GM23338 (cell line): ENCODE results near the gene CFAP44. TPM values are rescaled to one million over a fixed set of nuclear protein-coding genes. Genes with fewer than 3 reads are reported as not detected.

Source experiments
- ATAC-seq: fragments of 200-7000 bp; cut with Tn5 transposase; 3 replicates; pipeline ENCODE4 v1.9.1; 2020
- DNase-seq: peaks from one replicate; pipeline ENCODE4 v3.0.0-alpha.2; 2015; ENCODE audit warnings: low spot score
- H2AFZ ChIP-seq: fragments of 200-600 bp; sonication (generic); 2 replicates; pipeline ENCODE4 v1.8.0; 2016; ENCODE audit warnings: antibody characterized with exemption, mild to moderate bottlenecking, moderate library complexity
- H3F3A ChIP-seq: fragments of 200-600 bp; sonication (generic); replicated peaks from 2 replicates; pipeline ENCODE4 v1.8.0; 2017; ENCODE audit warnings: antibody characterized with exemption, mixed run types, low read depth
- H3K27ac ChIP-seq: fragments of 200-600 bp; sonication (generic); 2 replicates; pipeline ENCODE4 v1.6.1; 2016; ENCODE audit warnings: low read depth
- H3K27me3 ChIP-seq: fragments of 200-600 bp; sonication (generic); 2 replicates; pipeline ENCODE4 v1.8.0; 2016; ENCODE audit warnings: mild to moderate bottlenecking, mixed run types, moderate library complexity; ENCODE audit not compliant: insufficient read depth
- H3K36me3 ChIP-seq: fragments of 200-600 bp; sonication (generic); 2 replicates; pipeline ENCODE4 v1.8.0; 2016; ENCODE audit warnings: mild to moderate bottlenecking; ENCODE audit not compliant: insufficient read depth
- H3K4me1 ChIP-seq: fragments of 200-600 bp; sonication (generic); 2 replicates; pipeline ENCODE4 v1.8.0; 2016; ENCODE audit warnings: mild to moderate bottlenecking, moderate library complexity; ENCODE audit not compliant: insufficient read depth
- H3K4me2 ChIP-seq: fragments of 200-600 bp; sonication (generic); 2 replicates; pipeline ENCODE4 v1.7.1; 2017; ENCODE audit warnings: mixed run types
- H3K4me3 ChIP-seq: fragments of 200-600 bp; sonication (generic); 2 replicates; pipeline ENCODE4 v1.6.1; 2016; ENCODE audit warnings: mixed run types
- H3K79me2 ChIP-seq: fragments of 200-600 bp; sonication (generic); replicated peaks from 2 replicates; pipeline ENCODE4 v1.8.0; 2017; ENCODE audit warnings: mild to moderate bottlenecking; ENCODE audit not compliant: insufficient read depth
- H3K9me2 ChIP-seq: fragments of 200-600 bp; sonication (generic); 2 replicates; pipeline ENCODE4 v1.8.0; 2017; ENCODE audit not compliant: insufficient read depth
- H4K20me1 ChIP-seq: fragments of 200-600 bp; sonication (generic); replicated peaks from 2 replicates; pipeline ENCODE4 v1.8.0; 2017; ENCODE audit warnings: mild to moderate bottlenecking; ENCODE audit not compliant: insufficient read depth
- H3K27ac Mint-ChIP-seq: 2 replicates; pipeline ENCODE4 v1.8.0; 2020; ENCODE audit warnings: inconsistent platforms, mild to moderate bottlenecking, moderate library complexity, mixed read lengths
- H3K27me3 Mint-ChIP-seq: 3 replicates; pipeline ENCODE4 v1.8.0; 2022; ENCODE audit warnings: low read depth, mild to moderate bottlenecking, moderate library complexity, mixed read lengths, inconsistent platforms; ENCODE audit not compliant: insufficient read depth, poor library complexity
- H3K36me3 Mint-ChIP-seq: 3 replicates; pipeline ENCODE4 v1.8.0; 2021; ENCODE audit warnings: low read depth, mild to moderate bottlenecking, inconsistent platforms, moderate library complexity, mixed read lengths
- H3K4me1 Mint-ChIP-seq: 3 replicates; pipeline ENCODE4 v1.8.0; 2020; ENCODE audit warnings: mild to moderate bottlenecking, inconsistent platforms, mixed read lengths
- H3K4me3 Mint-ChIP-seq: 3 replicates; pipeline ENCODE4 v1.8.0; 2021; ENCODE audit warnings: moderate library complexity, mild to moderate bottlenecking, inconsistent platforms, mixed read lengths
- H3K9me3 Mint-ChIP-seq: 3 replicates; pipeline ENCODE4 v1.8.0; 2020; ENCODE audit warnings: moderate library complexity, mild to moderate bottlenecking, inconsistent platforms, mixed read lengths
- CREB1 ChIP-seq: fragments of 250-450 bp; sonication (Bioruptor Pico); IDR thresholded peaks from 2 replicates; pipeline ENCODE4 v1.5.0; 2020; ENCODE audit warnings: low read depth, mild to moderate bottlenecking, moderate library complexity
- EZH2 ChIP-seq: fragments of 200-600 bp; sonication (generic); IDR thresholded peaks from one replicate; pipeline ENCODE4 v1.8.0; 2017; ENCODE audit warnings: antibody characterized with exemption, mild to moderate bottlenecking, low read depth; ENCODE audit not compliant: unreplicated experiment
- EZH2phosphoT487 ChIP-seq: fragments of 200-600 bp; sonication (generic); IDR thresholded peaks from one replicate; pipeline ENCODE4 v1.8.1; 2018; ENCODE audit warnings: antibody characterized with exemption; ENCODE audit not compliant: unreplicated experiment
- JUNB ChIP-seq: IDR thresholded peaks from one replicate; pipeline ENCODE4 v1.6.1; 2016; ENCODE audit warnings: antibody characterized with exemption; ENCODE audit not compliant: unreplicated experiment
- NANOG ChIP-seq: IDR thresholded peaks from 2 replicates; pipeline ENCODE4 v1.6.1; 2016; ENCODE audit warnings: antibody characterized with exemption, borderline replicate concordance
- POLR2AphosphoS5 ChIP-seq: IDR thresholded peaks from 2 replicates; pipeline ENCODE4 v1.6.1; 2016; ENCODE audit warnings: antibody characterized with exemption, low read depth
- REST ChIP-seq: IDR thresholded peaks from one replicate; pipeline ENCODE4 v1.6.1; 2018; ENCODE audit warnings: antibody characterized with exemption; ENCODE audit not compliant: unreplicated experiment
- STAT1 ChIP-seq: IDR thresholded peaks from one replicate; pipeline ENCODE4 v1.6.1; 2016; ENCODE audit warnings: antibody characterized with exemption; ENCODE audit not compliant: unreplicated experiment
- ZNF114 ChIP-seq: fragments of 250-450 bp; sonication (Bioruptor Pico); IDR thresholded peaks from 2 replicates; pipeline ENCODE4 v1.5.0; 2020; ENCODE audit warnings: mild to moderate bottlenecking, moderate library complexity
- ZNF331 ChIP-seq: fragments of 250-450 bp; sonication (Bioruptor Pico); IDR thresholded peaks from 2 replicates; pipeline ENCODE4 v1.5.0; 2020; ENCODE audit warnings: low read depth, mild to moderate bottlenecking, moderate library complexity
- polyA plus RNA-seq: library from polyadenylated mRNA; unstranded; fragments of >200 nt; fragmentation: Nextera tagmentation; extraction: Ambion mirVana; gene quantifications from 2 replicates; pipeline ENCODE4 v1.2.1, GENCODE V29; 2016
- total RNA-seq: library from RNA; depleted of rRNA; stranded (reverse); fragments of >200 nt; shearing (Covaris generic); gene quantifications from 2 replicates; pipeline ENCODE4 v1.2.3, GENCODE V29; 2014
- TF ChIP-seq, protein P1 (sequence below), 2 experiments: fragments of 200-600 bp in 1 of 2; sonication (generic) in 1 of 2; conservative IDR thresholded peaks; 2 replicates each; pipeline versions ENCODE4 v1.5.1 to v1.6.1; 2016 to 2017; ENCODE audit warnings: antibody characterized with exemption in 2 of 2, low read depth in 2 of 2, mild to moderate bottlenecking in 2 of 2, moderate library complexity in 1 of 2
- TF ChIP-seq, protein P2 (sequence below): IDR thresholded peaks from 2 replicates; pipeline ENCODE4 v1.6.1; 2016; ENCODE audit warnings: antibody characterized with exemption
- TF ChIP-seq, protein P3 (sequence below): fragments of 250-450 bp; sonication (Bioruptor Pico); IDR thresholded peaks from 2 replicates; pipeline ENCODE4 v1.5.0; 2020; ENCODE audit warnings: mild to moderate bottlenecking, moderate library complexity

The CFAP44 gene
- total and polyA plus RNA-seq, 2 experiments from 2014 or later, result 0.39 to 0.73 TPM

GRCh38 chr3:113405180-113405579 is 36.1 kb downstream of the CFAP44 start:
- H3K9me2 ChIP-seq, result no peaks in the 10 kb centered on the region; the same call in 1 of the 2 replicates
- no peak overlapping the region for H2AFZ ChIP-seq
- peaks cover under 1% of the 10 kb centered on the region; the same call in 1 of the 3 replicates for H3K36me3 Mint-ChIP-seq
- no peaks in the 10 kb centered on the region for H3K27me3 Mint-ChIP-seq
- H3K79me2 ChIP-seq, result no peaks in the 10 kb centered on the region
- H3K27ac Mint-ChIP-seq, result no peak overlapping the region
- no peak overlapping the region for H3K4me3 Mint-ChIP-seq
- H3K27ac ChIP-seq, result no peak overlapping the region
- no peak for ATAC-seq
- H3K4me3 ChIP-seq, result no peak overlapping the region
- H3K36me3 ChIP-seq, result no peaks in the 10 kb centered on the region
- no peak for TF ChIP-seq EZH2
- no peak for TF ChIP-seq ZNF114
- no peak for TF ChIP-seq CREB1 (CRISPR knock-in tag)
- TF ChIP-seq STAT1, result no peak
- TF ChIP-seq, protein P1, sequence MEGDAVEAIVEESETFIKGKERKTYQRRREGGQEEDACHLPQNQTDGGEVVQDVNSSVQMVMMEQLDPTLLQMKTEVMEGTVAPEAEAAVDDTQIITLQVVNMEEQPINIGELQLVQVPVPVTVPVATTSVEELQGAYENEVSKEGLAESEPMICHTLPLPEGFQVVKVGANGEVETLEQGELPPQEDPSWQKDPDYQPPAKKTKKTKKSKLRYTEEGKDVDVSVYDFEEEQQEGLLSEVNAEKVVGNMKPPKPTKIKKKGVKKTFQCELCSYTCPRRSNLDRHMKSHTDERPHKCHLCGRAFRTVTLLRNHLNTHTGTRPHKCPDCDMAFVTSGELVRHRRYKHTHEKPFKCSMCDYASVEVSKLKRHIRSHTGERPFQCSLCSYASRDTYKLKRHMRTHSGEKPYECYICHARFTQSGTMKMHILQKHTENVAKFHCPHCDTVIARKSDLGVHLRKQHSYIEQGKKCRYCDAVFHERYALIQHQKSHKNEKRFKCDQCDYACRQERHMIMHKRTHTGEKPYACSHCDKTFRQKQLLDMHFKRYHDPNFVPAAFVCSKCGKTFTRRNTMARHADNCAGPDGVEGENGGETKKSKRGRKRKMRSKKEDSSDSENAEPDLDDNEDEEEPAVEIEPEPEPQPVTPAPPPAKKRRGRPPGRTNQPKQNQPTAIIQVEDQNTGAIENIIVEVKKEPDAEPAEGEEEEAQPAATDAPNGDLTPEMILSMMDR (conservative IDR thresholded peaks at IDR 0.05; ENCODE audit: low read depth in 2 of 2), result no peak
- no peak for TF ChIP-seq ZNF331 (CRISPR knock-in tag)
- no peak for TF ChIP-seq EZH2phosphoT487
- no peak for TF ChIP-seq NANOG
- TF ChIP-seq, protein P2, sequence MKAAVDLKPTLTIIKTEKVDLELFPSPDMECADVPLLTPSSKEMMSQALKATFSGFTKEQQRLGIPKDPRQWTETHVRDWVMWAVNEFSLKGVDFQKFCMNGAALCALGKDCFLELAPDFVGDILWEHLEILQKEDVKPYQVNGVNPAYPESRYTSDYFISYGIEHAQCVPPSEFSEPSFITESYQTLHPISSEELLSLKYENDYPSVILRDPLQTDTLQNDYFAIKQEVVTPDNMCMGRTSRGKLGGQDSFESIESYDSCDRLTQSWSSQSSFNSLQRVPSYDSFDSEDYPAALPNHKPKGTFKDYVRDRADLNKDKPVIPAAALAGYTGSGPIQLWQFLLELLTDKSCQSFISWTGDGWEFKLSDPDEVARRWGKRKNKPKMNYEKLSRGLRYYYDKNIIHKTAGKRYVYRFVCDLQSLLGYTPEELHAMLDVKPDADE, result no peak
- TF ChIP-seq, protein P3, sequence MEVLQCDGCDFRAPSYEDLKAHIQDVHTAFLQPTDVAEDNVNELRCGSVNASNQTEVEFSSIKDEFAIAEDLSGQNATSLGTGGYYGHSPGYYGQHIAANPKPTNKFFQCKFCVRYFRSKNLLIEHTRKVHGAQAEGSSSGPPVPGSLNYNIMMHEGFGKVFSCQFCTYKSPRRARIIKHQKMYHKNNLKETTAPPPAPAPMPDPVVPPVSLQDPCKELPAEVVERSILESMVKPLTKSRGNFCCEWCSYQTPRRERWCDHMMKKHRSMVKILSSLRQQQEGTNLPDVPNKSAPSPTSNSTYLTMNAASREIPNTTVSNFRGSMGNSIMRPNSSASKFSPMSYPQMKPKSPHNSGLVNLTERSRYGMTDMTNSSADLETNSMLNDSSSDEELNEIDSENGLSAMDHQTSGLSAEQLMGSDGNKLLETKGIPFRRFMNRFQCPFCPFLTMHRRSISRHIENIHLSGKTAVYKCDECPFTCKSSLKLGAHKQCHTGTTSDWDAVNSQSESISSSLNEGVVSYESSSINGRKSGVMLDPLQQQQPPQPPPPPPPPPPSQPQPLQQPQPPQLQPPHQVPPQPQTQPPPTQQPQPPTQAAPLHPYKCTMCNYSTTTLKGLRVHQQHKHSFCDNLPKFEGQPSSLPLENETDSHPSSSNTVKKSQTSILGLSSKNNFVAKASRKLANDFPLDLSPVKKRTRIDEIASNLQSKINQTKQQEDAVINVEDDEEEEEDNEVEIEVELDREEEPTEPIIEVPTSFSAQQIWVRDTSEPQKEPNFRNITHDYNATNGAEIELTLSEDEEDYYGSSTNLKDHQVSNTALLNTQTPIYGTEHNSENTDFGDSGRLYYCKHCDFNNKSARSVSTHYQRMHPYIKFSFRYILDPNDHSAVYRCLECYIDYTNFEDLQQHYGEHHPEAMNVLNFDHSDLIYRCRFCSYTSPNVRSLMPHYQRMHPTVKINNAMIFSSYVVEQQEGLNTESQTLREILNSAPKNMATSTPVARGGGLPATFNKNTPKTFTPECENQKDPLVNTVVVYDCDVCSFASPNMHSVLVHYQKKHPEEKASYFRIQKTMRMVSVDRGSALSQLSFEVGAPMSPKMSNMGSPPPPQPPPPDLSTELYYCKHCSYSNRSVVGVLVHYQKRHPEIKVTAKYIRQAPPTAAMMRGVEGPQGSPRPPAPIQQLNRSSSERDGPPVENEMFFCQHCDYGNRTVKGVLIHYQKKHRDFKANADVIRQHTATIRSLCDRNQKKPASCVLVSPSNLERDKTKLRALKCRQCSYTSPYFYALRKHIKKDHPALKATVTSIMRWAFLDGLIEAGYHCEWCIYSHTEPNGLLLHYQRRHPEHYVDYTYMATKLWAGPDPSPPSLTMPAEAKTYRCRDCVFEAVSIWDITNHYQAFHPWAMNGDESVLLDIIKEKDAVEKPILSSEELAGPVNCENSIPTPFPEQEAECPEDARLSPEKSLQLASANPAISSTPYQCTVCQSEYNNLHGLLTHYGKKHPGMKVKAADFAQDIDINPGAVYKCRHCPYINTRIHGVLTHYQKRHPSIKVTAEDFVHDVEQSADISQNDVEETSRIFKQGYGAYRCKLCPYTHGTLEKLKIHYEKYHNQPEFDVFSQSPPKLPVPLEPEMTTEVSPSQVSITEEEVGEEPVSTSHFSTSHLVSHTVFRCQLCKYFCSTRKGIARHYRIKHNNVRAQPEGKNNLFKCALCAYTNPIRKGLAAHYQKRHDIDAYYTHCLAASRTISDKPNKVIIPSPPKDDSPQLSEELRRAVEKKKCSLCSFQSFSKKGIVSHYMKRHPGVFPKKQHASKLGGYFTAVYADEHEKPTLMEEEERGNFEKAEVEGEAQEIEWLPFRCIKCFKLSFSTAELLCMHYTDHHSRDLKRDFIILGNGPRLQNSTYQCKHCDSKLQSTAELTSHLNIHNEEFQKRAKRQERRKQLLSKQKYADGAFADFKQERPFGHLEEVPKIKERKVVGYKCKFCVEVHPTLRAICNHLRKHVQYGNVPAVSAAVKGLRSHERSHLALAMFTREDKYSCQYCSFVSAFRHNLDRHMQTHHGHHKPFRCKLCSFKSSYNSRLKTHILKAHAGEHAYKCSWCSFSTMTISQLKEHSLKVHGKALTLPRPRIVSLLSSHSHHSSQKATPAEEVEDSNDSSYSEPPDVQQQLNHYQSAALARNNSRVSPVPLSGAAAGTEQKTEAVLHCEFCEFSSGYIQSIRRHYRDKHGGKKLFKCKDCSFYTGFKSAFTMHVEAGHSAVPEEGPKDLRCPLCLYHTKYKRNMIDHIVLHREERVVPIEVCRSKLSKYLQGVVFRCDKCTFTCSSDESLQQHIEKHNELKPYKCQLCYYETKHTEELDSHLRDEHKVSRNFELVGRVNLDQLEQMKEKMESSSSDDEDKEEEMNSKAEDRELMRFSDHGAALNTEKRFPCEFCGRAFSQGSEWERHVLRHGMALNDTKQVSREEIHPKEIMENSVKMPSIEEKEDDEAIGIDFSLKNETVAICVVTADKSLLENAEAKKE (CRISPR knock-in tag), result no peak
- no peak for TF ChIP-seq POLR2AphosphoS5
- TF ChIP-seq JUNB, result no peak
- no peak for TF ChIP-seq REST
- H3F3A ChIP-seq, result no peaks in the 10 kb centered on the region
- H3K4me1 Mint-ChIP-seq, result peaks cover 3% of the 10 kb centered on the region; the same call in 1 of the 3 replicates
- H3K4me1 ChIP-seq, result 0 out of 2 replicates have a peak, but pooled peaks cover 6% of the 10 kb centered on the region
- no peaks in the 10 kb centered on the region for H4K20me1 ChIP-seq
- H3K9me3 Mint-ChIP-seq, result 0 out of 3 replicates have a peak, but pooled peaks cover 2% of the 10 kb centered on the region
- H3K4me2 ChIP-seq, result no peak overlapping the region
- DNase-seq, result no peak
- H3K27me3 ChIP-seq, result no peaks in the 10 kb centered on the region
